ENCODE measurements around the gene ACER3. TPM values are rescaled to one million over a fixed set of nuclear protein-coding genes. Genes with fewer than 3 reads are reported as not detected.
"Not testable (repeated sequence)": the region's sequence is repeated elsewhere in the genome, so short reads cannot be mapped to it uniquely, and the experiment has no call there.

The ACER3 gene
- polyA plus RNA-seq, 4 donors: 13.4 to 18.0 (median 17.3) TPM

GRCh38 chr11:76862794-76863193 lies 2.1 kb downstream of the ACER3 start:
- DNase-seq (ENCODE audit: low read depth in 4 of 4, low spot score in 3 of 4): not testable (repeated sequence)

GRCh38 chr11:76863196-76863777 lies 2.6 kb downstream of the ACER3 start:
- no peak for DNase-seq (ENCODE audit: low read depth in 4 of 4, low spot score in 3 of 4)

GRCh38 chr11:76872959-76873827 lies 12.5 kb downstream of the ACER3 start:
- DNase-seq (ENCODE audit: low read depth in 4 of 4, low spot score in 3 of 4): no peak

GRCh38 chr11:76878014-76878413 lies 17.3 kb downstream of the ACER3 start:
- no peak for DNase-seq (ENCODE audit: low read depth in 4 of 4, low spot score in 3 of 4)

DNA sequence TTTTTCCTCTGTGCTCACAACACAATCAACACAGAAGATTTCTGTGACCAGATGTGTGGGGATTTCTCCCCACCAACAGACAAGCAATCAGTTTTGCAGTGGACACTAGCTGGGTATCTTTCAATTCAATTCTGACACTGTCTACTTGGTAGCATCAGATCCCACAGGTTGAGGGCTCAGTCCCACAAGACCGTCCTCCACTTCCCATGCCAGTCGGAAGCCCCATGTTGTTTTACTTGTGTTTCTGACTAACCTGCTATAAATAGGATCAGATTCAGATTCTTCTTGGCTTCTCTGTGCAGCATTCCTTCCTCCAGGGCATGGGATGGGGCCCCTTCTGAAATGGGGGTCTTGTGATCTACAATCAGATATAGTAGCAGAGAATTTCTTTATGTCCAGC lies 19.6 kb downstream of the ACER3 start:
- no peak for DNase-seq (ENCODE audit: low read depth in 4 of 4, low spot score in 3 of 4)

GRCh38 chr11:76880956-76881355 lies 20.2 kb downstream of the ACER3 start:
- DNase-seq (ENCODE audit: low read depth in 4 of 4, low spot score in 3 of 4): no peak

DNA sequence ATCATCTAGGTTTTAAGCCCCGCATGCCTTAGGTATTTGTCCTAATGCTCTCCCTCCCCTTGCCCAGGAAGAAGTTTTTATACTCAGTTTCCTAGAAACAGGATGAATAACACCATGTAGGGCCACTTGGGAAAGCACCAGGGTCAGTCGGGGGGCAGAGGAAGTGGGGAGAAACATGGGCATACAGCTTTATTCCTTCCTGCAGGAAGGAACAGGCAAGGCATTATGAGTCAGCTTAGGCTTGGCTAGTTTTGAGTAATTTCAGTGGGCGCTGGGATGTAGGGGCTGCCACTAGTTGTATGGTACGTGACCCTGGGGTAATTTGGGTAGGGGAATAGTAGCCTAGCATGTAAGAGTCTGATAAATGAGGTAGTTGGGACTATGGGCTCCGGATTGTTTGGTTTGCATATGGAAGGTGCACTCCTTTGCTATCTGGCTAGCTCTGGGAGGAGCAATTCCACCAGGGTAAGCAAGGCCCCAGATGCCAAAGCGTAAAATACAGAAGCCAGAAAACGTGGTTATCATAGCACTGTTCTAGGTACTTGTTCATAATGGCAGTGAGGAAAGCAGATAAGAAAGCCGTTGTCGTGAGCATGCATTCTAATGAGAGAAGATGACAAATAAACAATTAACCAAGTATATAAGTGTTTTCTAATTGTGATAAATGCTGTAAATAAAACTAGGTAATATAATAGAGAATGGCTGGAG lies 24.8 kb downstream of the ACER3 start:
- DNase-seq (ENCODE audit: low read depth in 4 of 4, low spot score in 3 of 4): no peak

DNA sequence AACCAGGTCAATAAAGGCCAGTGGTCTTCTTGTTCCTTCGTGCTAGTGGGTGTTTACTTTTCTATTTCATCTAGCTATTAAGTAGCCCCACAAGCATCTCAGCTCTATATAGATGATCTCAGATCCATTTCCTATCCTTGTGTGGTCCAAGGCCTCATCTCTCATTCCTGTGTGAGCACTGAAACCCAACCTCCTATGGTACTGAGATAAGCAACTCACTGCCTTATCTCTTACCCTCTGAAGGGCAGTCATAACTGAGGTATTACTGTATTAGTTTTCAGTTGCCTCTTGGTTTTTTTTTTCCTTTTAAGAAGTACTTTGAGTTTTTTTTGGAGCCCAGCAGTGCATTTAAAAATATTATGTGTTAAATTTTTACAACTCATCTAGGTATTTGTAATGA lies 28.3 kb downstream of the ACER3 start:
- no peak for DNase-seq (ENCODE audit: low read depth in 4 of 4, low spot score in 3 of 4)

GRCh38 chr11:76889411-76889975 lies 28.8 kb downstream of the ACER3 start:
- DNase-seq (ENCODE audit: low read depth in 4 of 4, low spot score in 3 of 4): no peak

GRCh38 chr11:76890329-76890728 lies 29.6 kb downstream of the ACER3 start:
- no peak for DNase-seq (ENCODE audit: low read depth in 4 of 4, low spot score in 3 of 4)

DNA sequence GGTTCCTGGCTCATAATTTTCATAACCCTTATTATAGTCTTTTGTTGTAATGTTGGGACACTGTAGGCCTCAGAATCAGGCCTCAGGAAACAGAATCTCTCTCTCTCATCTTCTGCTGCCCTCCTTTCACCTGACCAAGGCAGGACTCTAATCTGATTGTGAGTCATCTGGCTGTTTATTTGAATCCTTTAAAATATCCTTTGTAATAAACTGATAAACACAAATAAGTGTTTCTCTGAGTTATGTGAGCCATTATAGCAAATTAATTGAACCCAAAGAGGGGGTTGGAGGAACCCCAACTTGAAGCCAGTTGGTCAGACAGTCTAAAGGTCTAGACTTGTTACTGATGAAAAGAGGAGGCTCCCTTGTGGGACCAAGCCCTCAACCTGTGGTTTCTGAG lies 30.6 kb downstream of the ACER3 start:
- DNase-seq (ENCODE audit: low read depth in 4 of 4, low spot score in 3 of 4): no peak

GRCh38 chr11:76891793-76892192 lies 31.1 kb downstream of the ACER3 start:
- DNase-seq (ENCODE audit: low read depth in 4 of 4, low spot score in 3 of 4): no peak

DNA sequence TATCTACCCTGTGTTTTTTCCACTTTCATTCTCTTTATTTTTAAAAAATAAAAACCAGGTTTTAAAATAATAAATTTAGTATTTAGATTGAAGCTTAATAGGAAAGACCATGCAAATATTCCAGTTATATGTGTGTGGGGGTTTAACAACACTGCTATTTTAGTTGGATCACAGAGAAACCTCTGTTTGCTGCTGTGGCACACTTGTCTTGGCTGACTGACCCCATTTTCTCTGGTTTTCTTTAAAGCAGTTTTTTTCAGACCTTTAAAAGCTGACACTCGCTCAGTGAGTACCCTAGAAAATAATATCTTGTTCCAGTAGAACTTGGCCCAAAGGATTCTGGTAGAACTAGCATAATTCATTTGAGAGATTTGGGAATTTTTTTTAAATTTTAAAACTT lies 31.6 kb downstream of the ACER3 start:
- no peak for DNase-seq (ENCODE audit: low read depth in 4 of 4, low spot score in 3 of 4)

DNA sequence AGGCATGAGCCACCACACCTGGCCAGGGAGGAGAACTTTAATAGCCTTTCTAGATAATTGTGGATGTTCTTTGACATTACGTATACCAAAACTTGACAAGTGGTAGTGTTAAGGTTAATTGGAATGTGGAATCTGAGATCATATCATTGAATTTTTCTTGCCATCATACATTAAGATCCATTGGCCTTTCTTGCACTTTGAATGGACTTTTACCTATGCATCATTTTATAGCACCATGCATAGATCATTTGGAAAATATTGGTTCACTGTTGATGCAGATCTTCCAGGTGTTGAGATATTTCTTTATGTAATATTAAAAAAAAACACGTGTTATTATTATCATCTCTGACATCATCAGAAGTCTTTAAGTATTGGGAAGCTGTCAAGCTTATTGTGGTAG lies 36.5 kb downstream of the ACER3 start:
- DNase-seq (ENCODE audit: low read depth in 4 of 4, low spot score in 3 of 4): no peak

DNA sequence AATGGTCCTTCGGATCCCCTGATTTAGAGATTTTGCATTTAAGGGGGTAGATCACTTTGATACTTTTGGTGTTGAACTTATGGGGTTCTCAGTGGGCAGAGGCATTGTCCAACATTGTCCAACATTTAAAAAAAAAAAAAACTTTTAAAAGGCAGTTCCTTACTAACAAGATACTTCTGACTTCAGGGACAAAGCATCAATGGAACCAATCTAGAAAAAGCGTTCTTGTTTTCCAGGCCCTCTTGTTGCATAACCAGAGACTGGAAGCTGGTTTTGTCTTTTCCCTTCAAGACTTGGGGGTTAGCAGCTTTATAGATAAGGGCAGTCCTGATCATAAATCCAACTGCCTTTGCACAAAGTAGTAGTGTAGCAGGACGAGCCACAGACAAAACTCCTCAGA lies 40.4 kb downstream of the ACER3 start:
- DNase-seq (ENCODE audit: low read depth in 4 of 4, low spot score in 3 of 4): no peak

- DNase-seq (ENCODE audit: low read depth in 4 of 4, low spot score in 3 of 4): not testable (repeated sequence)
Measured at GRCh38 chr11:76901622-76902021, 40.9 kb downstream of the ACER3 start.

DNA sequence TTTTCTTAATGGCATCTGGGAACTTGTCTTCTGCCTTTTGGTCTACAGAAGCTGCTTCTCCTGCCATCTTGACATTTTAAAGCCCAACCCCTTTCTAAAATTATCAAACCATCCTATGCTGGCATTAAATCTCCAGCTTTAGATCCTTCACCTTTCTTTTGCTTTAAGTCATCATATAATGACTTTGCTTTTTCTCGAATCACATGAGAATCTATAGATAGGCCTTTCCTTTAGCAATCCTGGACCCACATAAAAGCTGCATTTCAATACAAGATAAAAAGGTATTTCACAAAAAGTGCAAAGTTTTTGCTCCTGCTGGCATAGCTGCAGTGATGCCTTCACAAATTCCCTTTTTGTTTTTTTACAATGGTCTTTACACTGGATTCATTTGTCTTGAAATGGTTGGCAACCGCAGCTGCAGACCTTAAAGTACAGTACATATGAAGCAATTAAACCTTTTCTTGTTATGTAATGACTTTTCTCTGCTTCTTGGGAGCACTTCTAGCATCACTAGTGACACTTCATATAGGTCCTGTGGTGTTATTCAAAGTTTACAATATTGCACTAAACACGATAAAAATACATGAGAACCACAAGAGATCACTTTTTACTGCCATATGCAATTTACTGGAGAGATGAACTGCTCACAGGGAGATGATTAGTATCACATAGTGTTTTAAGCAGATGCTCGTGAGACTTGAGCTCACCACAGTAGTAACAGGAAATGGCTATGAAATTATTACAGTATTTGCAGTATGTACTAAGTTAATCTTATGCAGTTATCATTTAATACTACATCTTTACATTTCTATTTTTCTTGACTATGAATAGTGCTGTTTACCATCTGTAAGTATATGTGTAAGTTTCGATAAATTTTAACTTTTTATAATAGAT lies 41.6 kb downstream of the ACER3 start:
- DNase-seq (ENCODE audit: low read depth in 4 of 4, low spot score in 3 of 4): no peak

DNA sequence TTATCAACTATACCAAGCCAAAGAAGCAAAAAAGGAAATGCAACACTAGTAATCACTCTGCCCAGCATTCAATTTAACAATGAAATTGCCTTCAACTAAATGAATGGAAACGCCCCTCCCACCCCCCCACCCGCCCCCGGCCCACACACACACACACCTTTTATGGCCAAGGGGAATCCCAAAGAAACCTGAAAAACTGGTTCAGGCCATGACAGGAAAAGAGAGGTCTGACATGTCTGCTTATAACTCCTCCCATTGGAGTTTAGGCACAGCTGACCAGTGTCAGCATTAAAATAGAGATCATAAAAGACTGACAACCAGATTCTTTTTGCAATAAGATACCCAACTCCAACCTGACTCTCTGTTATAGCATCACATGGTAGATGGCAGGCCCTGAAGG lies 42.6 kb downstream of the ACER3 start:
- no peak for DNase-seq (ENCODE audit: low read depth in 4 of 4, low spot score in 3 of 4)

DNA sequence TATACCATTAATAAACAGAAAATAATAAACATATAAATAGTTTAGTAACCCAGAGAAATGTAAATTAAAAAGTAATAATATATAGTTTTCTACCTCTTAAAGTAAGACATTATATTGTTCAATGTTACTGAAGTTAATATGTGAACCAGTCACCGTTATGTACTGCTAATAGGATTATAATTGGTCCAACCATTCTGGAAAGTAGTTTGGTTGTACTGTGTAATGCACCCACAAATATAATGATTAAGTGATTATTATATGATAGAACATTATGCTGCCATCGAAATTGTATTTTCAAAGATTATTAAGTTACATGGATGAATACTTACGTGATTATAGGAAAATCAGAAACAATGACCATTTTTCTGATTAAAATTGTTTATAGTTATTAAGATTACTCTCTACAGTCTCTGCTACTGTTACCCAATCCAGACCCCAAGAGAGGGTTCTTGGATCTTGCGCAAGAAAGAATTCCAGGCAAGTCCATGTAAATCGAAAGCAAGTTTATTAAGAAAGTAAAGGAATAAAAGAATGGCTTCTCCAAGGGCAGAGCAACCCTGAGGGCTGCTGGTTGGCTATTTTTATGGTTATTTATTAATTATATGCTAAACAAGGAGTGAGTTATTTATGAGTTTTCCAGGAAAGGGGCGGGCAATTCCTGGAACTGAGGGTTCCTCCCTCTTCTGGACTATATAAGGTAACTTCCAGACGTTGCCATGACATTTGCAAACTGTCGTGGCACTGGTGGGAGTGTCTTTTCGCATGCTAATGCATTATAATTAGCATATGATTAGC lies 50.1 kb downstream of the ACER3 start:
- no peak for DNase-seq (ENCODE audit: low read depth in 4 of 4, low spot score in 3 of 4)

GRCh38 chr11:76911415-76911808 lies 50.7 kb downstream of the ACER3 start:
- no peak for DNase-seq (ENCODE audit: low read depth in 4 of 4, low spot score in 3 of 4)

Measured in right renal pelvis (tissue), 4 donors.